SJCRH30 (cell line): ENCODE data around the gene TNFRSF8. TPM values are rescaled to one million over a fixed set of nuclear protein-coding genes. Genes with fewer than 3 reads are reported as not detected.

Experiments used
- DNase-seq, 2 experiments: peaks; one replicate each; pipeline ENCODE4 v3.0.0-alpha.2; 2015 to 2020
- H3K27ac ChIP-seq: fragments of 250-450 bp; sonication (Bioruptor Pico); 2 replicates; pipeline ENCODE4 v1.5.1; 2020; ENCODE audit warnings: mild to moderate bottlenecking, moderate library complexity
- H3K27me3 ChIP-seq: fragments of 250-450 bp; sonication (Bioruptor Pico); 2 replicates; pipeline ENCODE4 v1.5.1; 2020; ENCODE audit warnings: mild to moderate bottlenecking, moderate library complexity
- H3K36me3 ChIP-seq: fragments of 250-450 bp; sonication (Bioruptor Pico); 2 replicates; pipeline ENCODE4 v1.5.1; 2020; ENCODE audit warnings: mild to moderate bottlenecking, moderate library complexity
- H3K4me1 ChIP-seq: fragments of 250-450 bp; sonication (Bioruptor Pico); 2 replicates; pipeline ENCODE4 v1.5.1; 2020; ENCODE audit warnings: mild to moderate bottlenecking, moderate library complexity
- H3K4me3 ChIP-seq: fragments of 250-450 bp; sonication (Bioruptor Pico); 2 replicates; pipeline ENCODE4 v1.5.1; 2020; ENCODE audit warnings: mild to moderate bottlenecking, moderate library complexity
- H3K9me3 ChIP-seq: fragments of 250-450 bp; sonication (Bioruptor Pico); replicated peaks from 2 replicates; pipeline ENCODE4 v1.5.1; 2020; ENCODE audit warnings: mild to moderate bottlenecking, moderate library complexity
- total RNA-seq: library from RNA; depleted of rRNA; stranded (reverse); fragments of >200 nt; shearing (Covaris generic); gene quantifications from 2 replicates; pipeline ENCODE4 v1.2.3, GENCODE V29; 2014

TNFRSF8 gene
- total RNA-seq, 1 experiment from 2014 or later: 0.32 TPM

GRCh38 chr1:12173631-12174121 lies 110.6 kb downstream of the TNFRSF8 start:
- Histone ChIP-seq H3K4me3 (no peak overlapping the region), H3K36me3 (no peaks in the 10 kb centered on the region), H3K27me3 (no peaks in the 10 kb centered on the region), H3K4me1 (peaks cover 37% of the 10 kb centered on the region), H3K27ac (no peak overlapping the region), H3K9me3 (no peaks in the 10 kb centered on the region)
- no peak for DNase-seq

GRCh38 chr1:12174924-12175810 lies 112.1 kb downstream of the TNFRSF8 start:
- no peaks in the 10 kb centered on the region for H3K27me3 ChIP-seq
- peaks cover 42% of the 10 kb centered on the region for H3K4me1 ChIP-seq
- H3K9me3 ChIP-seq: no peaks in the 10 kb centered on the region
- peak; percentile 82 to 88 for DNase-seq
- H3K4me3 ChIP-seq: no peak overlapping the region
- no peaks in the 10 kb centered on the region for H3K36me3 ChIP-seq
- H3K27ac ChIP-seq: no peak overlapping the region; the same call in 1 of the 2 replicates

GRCh38 chr1:12176298-12177118 lies 113.4 kb downstream of the TNFRSF8 start:
- H3K4me1 ChIP-seq: peaks cover 42% of the 10 kb centered on the region
- DNase-seq: no peak
- no peak overlapping the region for H3K27ac ChIP-seq

GRCh38 chr1:12177156-12177998 lies 114.3 kb downstream of the TNFRSF8 start:
- Histone ChIP-seq H3K36me3 (no peaks in the 10 kb centered on the region), H3K4me1 (peaks cover 42% of the 10 kb centered on the region), H3K27me3 (no peaks in the 10 kb centered on the region), H3K9me3 (no peaks in the 10 kb centered on the region), H3K4me3 (no peak overlapping the region), H3K27ac (no peak overlapping the region)
- no peak for DNase-seq

More at GRCh38 chr1:12176298-12177118, 113.4 kb downstream of the TNFRSF8 start:
- H3K27me3 ChIP-seq: no peaks in the 10 kb centered on the region
- no peaks in the 10 kb centered on the region for H3K36me3 ChIP-seq
- no peaks in the 10 kb centered on the region for H3K9me3 ChIP-seq
- no peak overlapping the region for H3K4me3 ChIP-seq

- no peak overlapping the region for H3K27ac ChIP-seq
- no peaks in the 10 kb centered on the region for H3K9me3 ChIP-seq
- H3K27me3 ChIP-seq: no peaks in the 10 kb centered on the region
- peaks cover 36% of the 10 kb centered on the region for H3K4me1 ChIP-seq
- no peak overlapping the region for H3K4me3 ChIP-seq
- no peaks in the 10 kb centered on the region for H3K36me3 ChIP-seq
- peak; percentile 51 to 62 for DNase-seq
Measured at GRCh38 chr1:12177999-12178441, 114.9 kb downstream of the TNFRSF8 start.

- Histone ChIP-seq H3K27ac (no peak overlapping the region), H3K4me1 (peaks cover 32% of the 10 kb centered on the region), H3K9me3 (no peaks in the 10 kb centered on the region), H3K4me3 (no peak overlapping the region), H3K27me3 (no peaks in the 10 kb centered on the region), H3K36me3 (no peaks in the 10 kb centered on the region)
- DNase-seq: no peak
Measured at GRCh38 chr1:12178511-12178910, 115.4 kb downstream of the TNFRSF8 start.

GRCh38 chr1:12179111-12179519 lies 116.0 kb downstream of the TNFRSF8 start:
- no peaks in the 10 kb centered on the region for H3K27me3 ChIP-seq
- H3K4me3 ChIP-seq: no peak overlapping the region
- H3K4me1 ChIP-seq: peaks cover 29% of the 10 kb centered on the region
- no peaks in the 10 kb centered on the region for H3K9me3 ChIP-seq
- H3K27ac ChIP-seq: no peak overlapping the region
- no peaks in the 10 kb centered on the region for H3K36me3 ChIP-seq
- DNase-seq: peak; percentile 55 to 62

- Histone ChIP-seq H3K4me3 (no peak overlapping the region), H3K9me3 (no peaks in the 10 kb centered on the region), H3K27me3 (no peaks in the 10 kb centered on the region), H3K27ac (no peak overlapping the region), H3K36me3 (no peaks in the 10 kb centered on the region), H3K4me1 (peaks cover 28% of the 10 kb centered on the region)
- no peak for DNase-seq
Measured at GRCh38 chr1:12179676-12180075, 116.6 kb downstream of the TNFRSF8 start.

GRCh38 chr1:12180315-12180714 lies 117.2 kb downstream of the TNFRSF8 start:
- no peaks in the 10 kb centered on the region for H3K36me3 ChIP-seq
- H3K4me3 ChIP-seq: no peak overlapping the region
- H3K27me3 ChIP-seq: no peaks in the 10 kb centered on the region
- peaks cover 28% of the 10 kb centered on the region for H3K4me1 ChIP-seq
- DNase-seq: no peak
- H3K27ac ChIP-seq: no peak overlapping the region
- no peaks in the 10 kb centered on the region for H3K9me3 ChIP-seq

GRCh38 chr1:12180903-12181302 lies 117.8 kb downstream of the TNFRSF8 start:
- Histone ChIP-seq H3K27ac (no peak overlapping the region), H3K9me3 (no peaks in the 10 kb centered on the region), H3K27me3 (no peaks in the 10 kb centered on the region), H3K36me3 (no peaks in the 10 kb centered on the region), H3K4me1 (peaks cover 28% of the 10 kb centered on the region), H3K4me3 (no peak overlapping the region)
- DNase-seq: no peak

- Histone ChIP-seq H3K27me3 (no peaks in the 10 kb centered on the region), H3K4me3 (no peak overlapping the region), H3K27ac (no peak overlapping the region), H3K36me3 (no peaks in the 10 kb centered on the region), H3K9me3 (no peaks in the 10 kb centered on the region), H3K4me1 (peaks cover 30% of the 10 kb centered on the region)
- no peak for DNase-seq
Measured at GRCh38 chr1:12181568-12181967, 118.5 kb downstream of the TNFRSF8 start.

- no peaks in the 10 kb centered on the region for H3K9me3 ChIP-seq
- DNase-seq: no peak
- no peak overlapping the region for H3K27ac ChIP-seq
- no peaks in the 10 kb centered on the region for H3K36me3 ChIP-seq
- no peaks in the 10 kb centered on the region for H3K27me3 ChIP-seq
- H3K4me3 ChIP-seq: no peak overlapping the region
- peaks cover 30% of the 10 kb centered on the region for H3K4me1 ChIP-seq
Measured at GRCh38 chr1:12182410-12182984, 119.4 kb downstream of the TNFRSF8 start.

GRCh38 chr1:12183095-12183794 lies 120.1 kb downstream of the TNFRSF8 start:
- no peaks in the 10 kb centered on the region for H3K36me3 ChIP-seq
- H3K4me3 ChIP-seq: no peak overlapping the region
- H3K9me3 ChIP-seq: no peaks in the 10 kb centered on the region
- peaks cover 30% of the 10 kb centered on the region for H3K4me1 ChIP-seq
- H3K27me3 ChIP-seq: no peaks in the 10 kb centered on the region
- no peak for DNase-seq
- no peak overlapping the region for H3K27ac ChIP-seq
